GM21576 (cell line): Measurements from ENCODE around the gene COL11A1.
"Not testable (repeated sequence)": the region's sequence is repeated elsewhere in the genome, so short reads cannot be mapped to it uniquely, and the experiment has no call there.

ENCODE experiments used
- ATAC-seq: cut with Tn5 transposase; IDR thresholded peaks from one replicate; pipeline ENCODE4 v1.9.1; 2021; ENCODE audit warnings: mild to moderate bottlenecking, moderate library complexity; ENCODE audit not compliant: unreplicated experiment

Gene COL11A1

GRCh38 chr1:103087256-103087655 lies 21.1 kb downstream of the COL11A1 start:
- ATAC-seq = no peak

GRCh38 chr1:103084181-103084580 lies 24.1 kb downstream of the COL11A1 start:
- ATAC-seq = no peak

GRCh38 chr1:103075316-103076000 lies 32.9 kb downstream of the COL11A1 start:
- no peak for ATAC-seq

- ATAC-seq = no peak
Observed at GRCh38 chr1:103074224-103074623, 34.1 kb downstream of the COL11A1 start.

- no peak for ATAC-seq
Observed at GRCh38 chr1:103069201-103069600, 39.1 kb downstream of the COL11A1 start.

- ATAC-seq = no peak
Observed at GRCh38 chr1:103063921-103064320, 44.4 kb downstream of the COL11A1 start.

GRCh38 chr1:103058391-103058790 lies 49.9 kb downstream of the COL11A1 start:
- ATAC-seq = no peak

GRCh38 chr1:103056423-103056822 lies 51.9 kb downstream of the COL11A1 start:
- no peak for ATAC-seq

GRCh38 chr1:103028110-103028509 lies 80.2 kb downstream of the COL11A1 start:
- not testable (repeated sequence) for ATAC-seq

GRCh38 chr1:103025858-103026409 lies 82.4 kb downstream of the COL11A1 start:
- ATAC-seq = no peak

GRCh38 chr1:103024051-103024450 lies 84.3 kb downstream of the COL11A1 start:
- no peak for ATAC-seq

- ATAC-seq = no peak
Observed at GRCh38 chr1:103002005-103002404, 106.3 kb downstream of the COL11A1 start.

GRCh38 chr1:102978874-102979273 lies 129.4 kb downstream of the COL11A1 start:
- ATAC-seq = no peak

GRCh38 chr1:102977292-102977691 lies 131.0 kb downstream of the COL11A1 start:
- no peak for ATAC-seq

GRCh38 chr1:102970496-102971078 lies 137.7 kb downstream of the COL11A1 start:
- peak; percentile 65 for ATAC-seq

GRCh38 chr1:102967786-102968185 lies 140.5 kb downstream of the COL11A1 start:
- ATAC-seq = no peak

GRCh38 chr1:102961549-102961948 lies 146.8 kb downstream of the COL11A1 start:
- ATAC-seq = no peak

- ATAC-seq = no peak
Observed at GRCh38 chr1:102954576-102954975, 153.7 kb downstream of the COL11A1 start.

- ATAC-seq = no peak
Observed at GRCh38 chr1:102952400-102952799, 155.9 kb downstream of the COL11A1 start.

GRCh38 chr1:102942324-102942723 lies 166.0 kb downstream of the COL11A1 start:
- ATAC-seq = no peak

GRCh38 chr1:102941366-102941947 lies 166.9 kb downstream of the COL11A1 start:
- ATAC-seq = no peak

- ATAC-seq = no peak
Observed at GRCh38 chr1:102937401-102937800, 170.9 kb downstream of the COL11A1 start.
